Measurements from ENCODE around the gene HIVEP3. TPM values are rescaled to one million over a fixed set of nuclear protein-coding genes. Genes with fewer than 3 reads are reported as not detected.
A peak's percentile ranks its signal among the peaks of the same experiment; 100 is the strongest.

HIVEP3 gene
- total RNA-seq, 2 experiments from 2014 or later: 15.1 to 18.1 TPM

GRCh38 chr1:41668054-41668660, 250.6 kb downstream of the HIVEP3 start:
- ATAC-seq (no peak), DNase-seq (no peak)
- Mint-ChIP-seq H3K4me1 (peaks cover 82% of the 10 kb centered on the region), H3K27ac (peak overlapping the region; percentile 6), H3K4me3 (no peak overlapping the region), H3K36me3 (no peaks in the 10 kb centered on the region), H3K27me3 (no peaks in the 10 kb centered on the region), H3K9me3 (ENCODE audit: low read depth) (no peaks in the 10 kb centered on the region)
- CTCF ChIA-PET: interaction anchor here (0.9 to 6.1 kb wide), 4 partner anchors 13 to 144 kb away, joined by 3 to 32 read pairs (median 6); no protein-coding TSS in a partner anchor

- no peaks in the 10 kb centered on the region for H3K36me3 Mint-ChIP-seq
- H3K9me3 Mint-ChIP-seq (ENCODE audit: low read depth): no peaks in the 10 kb centered on the region
- peaks cover 75% of the 10 kb centered on the region for H3K4me1 Mint-ChIP-seq
- peak overlapping the region; percentile 76 for H3K27ac Mint-ChIP-seq
- DNase-seq (peak; percentile 85), ATAC-seq (peak; percentile 74)
- no peak overlapping the region for H3K4me3 Mint-ChIP-seq
- H3K27me3 Mint-ChIP-seq: no peaks in the 10 kb centered on the region
- CTCF ChIA-PET: interaction anchor here (0.6 to 6.1 kb wide), 7 partner anchors 11 to 145 kb away, joined by 3 to 32 read pairs (median 5); no protein-coding TSS in a partner anchor
These were observed 251.6 kb downstream of the HIVEP3 start for GRCh38 chr1:41666981-41667631.

- ATAC-seq (no peak), DNase-seq (no peak)
- Mint-ChIP-seq H3K4me3 (no peak overlapping the region), H3K4me1 (peaks cover 71% of the 10 kb centered on the region), H3K27ac (peak overlapping the region; percentile 76), H3K9me3 (ENCODE audit: low read depth) (no peaks in the 10 kb centered on the region), H3K36me3 (no peaks in the 10 kb centered on the region), H3K27me3 (no peaks in the 10 kb centered on the region)
- CTCF ChIA-PET: interaction anchor here (1.0 to 6.1 kb wide), 6 partner anchors 7 to 145 kb away, joined by 3 to 32 read pairs (median 5); no protein-coding TSS in a partner anchor
These were observed 252.5 kb downstream of the HIVEP3 start for GRCh38 chr1:41665962-41666917.

GRCh38 chr1:41664861-41665640, 253.7 kb downstream of the HIVEP3 start:
- DNase-seq (no peak), ATAC-seq (no peak)
- CTCF ChIA-PET: interaction anchor here (0.6 to 6.1 kb wide), 5 partner anchors 8 to 321 kb away, joined by 3 to 32 read pairs (median 3); no protein-coding TSS in a partner anchor
- no peak overlapping the region for H3K4me3 Mint-ChIP-seq
- no peaks in the 10 kb centered on the region for H3K27me3 Mint-ChIP-seq
- no peaks in the 10 kb centered on the region for H3K9me3 Mint-ChIP-seq (ENCODE audit: low read depth)
- H3K36me3 Mint-ChIP-seq: no peaks in the 10 kb centered on the region
- peaks cover 70% of the 10 kb centered on the region for H3K4me1 Mint-ChIP-seq
- no peak overlapping the region for H3K27ac Mint-ChIP-seq

GRCh38 chr1:41663671-41664400, 254.9 kb downstream of the HIVEP3 start:
- Mint-ChIP-seq H3K4me3 (no peak overlapping the region), H3K27ac (peak overlapping the region; percentile 32), H3K4me1 (peaks cover 71% of the 10 kb centered on the region), H3K27me3 (no peaks in the 10 kb centered on the region), H3K36me3 (peaks cover 3% of the 10 kb centered on the region), H3K9me3 (ENCODE audit: low read depth) (no peaks in the 10 kb centered on the region)
- CTCF ChIA-PET: interaction anchor here (0.8 to 6.1 kb wide), 3 partner anchors 10 to 19 kb away, joined by 4 to 32 read pairs (median 27); no protein-coding TSS in a partner anchor
- ATAC-seq (no peak), DNase-seq (no peak)

- CTCF ChIA-PET: interaction anchor here (0.8 to 5.9 kb wide), 3 partner anchors 10 to 20 kb away, joined by 4 to 27 read pairs (median 4); no protein-coding TSS in a partner anchor
- Mint-ChIP-seq H3K27ac (peak overlapping the region; percentile 26), H3K4me1 (peaks cover 71% of the 10 kb centered on the region), H3K4me3 (peak overlapping the region; percentile 25), H3K36me3 (peaks cover 3% of the 10 kb centered on the region), H3K9me3 (ENCODE audit: low read depth) (no peaks in the 10 kb centered on the region), H3K27me3 (no peaks in the 10 kb centered on the region)
- no peak for ATAC-seq
- no peak for DNase-seq
These were observed 255.8 kb downstream of the HIVEP3 start for GRCh38 chr1:41662765-41663437.

- no peak overlapping the region for H3K27ac Mint-ChIP-seq
- CTCF ChIA-PET: interaction anchor here (1.2 to 5.9 kb wide), 2 partner anchors 11 to 17 kb away, joined by 4 to 27 read pairs; no protein-coding TSS in a partner anchor
- peaks cover 3% of the 10 kb centered on the region for H3K36me3 Mint-ChIP-seq
- H3K4me3 Mint-ChIP-seq: peak overlapping the region; percentile 19
- peak; percentile 85 for DNase-seq
- peak; percentile 87 for ATAC-seq
- peaks cover 69% of the 10 kb centered on the region for H3K4me1 Mint-ChIP-seq
- no peaks in the 10 kb centered on the region for H3K9me3 Mint-ChIP-seq (ENCODE audit: low read depth)
- no peaks in the 10 kb centered on the region for H3K27me3 Mint-ChIP-seq
These were observed 256.5 kb downstream of the HIVEP3 start for GRCh38 chr1:41662061-41662764.

- CTCF ChIA-PET: interaction anchor here (5.9 kb wide), 1 partner anchor 12 kb away, joined by 27 read pairs; no protein-coding TSS in a partner anchor
- ATAC-seq: peak; percentile 22
- DNase-seq: no peak
- peak overlapping the region; percentile 88 for H3K4me3 Mint-ChIP-seq
- H3K4me1 Mint-ChIP-seq: peaks cover 69% of the 10 kb centered on the region
- H3K9me3 Mint-ChIP-seq (ENCODE audit: low read depth): no peaks in the 10 kb centered on the region
- H3K36me3 Mint-ChIP-seq: peaks cover 3% of the 10 kb centered on the region
- H3K27me3 Mint-ChIP-seq: no peaks in the 10 kb centered on the region
- peak overlapping the region; percentile 72 for H3K27ac Mint-ChIP-seq
These were observed 257.2 kb downstream of the HIVEP3 start for GRCh38 chr1:41661428-41662060.

GRCh38 chr1:41660570-41661427, 257.9 kb downstream of the HIVEP3 start:
- H3K4me1 Mint-ChIP-seq: peaks cover 68% of the 10 kb centered on the region
- CTCF ChIA-PET: interaction anchor here (0.7 to 5.9 kb wide), 5 partner anchors 11 to 227 kb away, joined by 3 to 27 read pairs (median 3); no protein-coding TSS in a partner anchor
- DNase-seq (no peak), ATAC-seq (no peak)
- H3K4me3 Mint-ChIP-seq: peak overlapping the region; percentile 88
- no peaks in the 10 kb centered on the region for H3K9me3 Mint-ChIP-seq (ENCODE audit: low read depth)
- H3K27ac Mint-ChIP-seq: peak overlapping the region; percentile 72
- no peaks in the 10 kb centered on the region for H3K27me3 Mint-ChIP-seq
- peaks cover 3% of the 10 kb centered on the region for H3K36me3 Mint-ChIP-seq

- H3K4me1 Mint-ChIP-seq: peaks cover 66% of the 10 kb centered on the region
- H3K4me3 Mint-ChIP-seq: peak overlapping the region; percentile 5
- no peak overlapping the region for H3K27ac Mint-ChIP-seq
- CTCF ChIA-PET: interaction anchor here (0.8 to 1.3 kb wide), 4 partner anchors 85 to 230 kb away, joined by 3 to 4 read pairs (median 3); no protein-coding TSS in a partner anchor
- DNase-seq (no peak), ATAC-seq (no peak)
- peaks cover 3% of the 10 kb centered on the region for H3K36me3 Mint-ChIP-seq
- H3K9me3 Mint-ChIP-seq (ENCODE audit: low read depth): no peaks in the 10 kb centered on the region
- H3K27me3 Mint-ChIP-seq: no peaks in the 10 kb centered on the region
These were observed 258.8 kb downstream of the HIVEP3 start for GRCh38 chr1:41659903-41660302.

Measured in activated CD8-positive, alpha-beta memory T cell treated with anti-CD3 and anti-CD28 coated beads, Interleukin-2, amount 10 ng/mL, durations not matched to agents 7 days and 5 days (primary cell).